Measurements from ENCODE around the gene DNAH7.

Gene DNAH7

GRCh38 chr2:195863564-195863963, 205.1 kb downstream of the DNAH7 start:
- Histone ChIP-seq H3K27ac (ENCODE audit: low read depth, low read length) (no peak overlapping the region), H3K4me3 (ENCODE audit: low read depth, low read length) (no peak overlapping the region), H3K36me3 (ENCODE audit: control insufficient read depth, insufficient read depth, low read length) (no peaks in the 10 kb centered on the region), H3K9me3 (ENCODE audit: control insufficient read depth, insufficient read depth, low read depth, low read length) (no peaks in the 10 kb centered on the region), H3K4me1 (ENCODE audit: control insufficient read depth, insufficient read depth, low read length) (no peaks in the 10 kb centered on the region), H3K27me3 (ENCODE audit: control insufficient read depth, insufficient read depth, low read length) (no peaks in the 10 kb centered on the region), H3K9ac (ENCODE audit: low read length) (no peak overlapping the region)

GRCh38 chr2:195863121-195863520, 205.5 kb downstream of the DNAH7 start:
- Histone ChIP-seq H3K9me3 (ENCODE audit: control insufficient read depth, insufficient read depth, low read depth, low read length) (no peaks in the 10 kb centered on the region), H3K4me3 (ENCODE audit: low read depth, low read length) (no peak overlapping the region), H3K36me3 (ENCODE audit: control insufficient read depth, insufficient read depth, low read length) (no peaks in the 10 kb centered on the region), H3K27ac (ENCODE audit: low read depth, low read length) (no peak overlapping the region), H3K9ac (ENCODE audit: low read length) (no peak overlapping the region), H3K4me1 (ENCODE audit: control insufficient read depth, insufficient read depth, low read length) (no peaks in the 10 kb centered on the region; the same call in 1 of the 2 replicates), H3K27me3 (ENCODE audit: control insufficient read depth, insufficient read depth, low read length) (no peaks in the 10 kb centered on the region)

GRCh38 chr2:195861821-195862220, 206.8 kb downstream of the DNAH7 start:
- Histone ChIP-seq H3K27me3 (ENCODE audit: control insufficient read depth, insufficient read depth, low read length) (no peaks in the 10 kb centered on the region), H3K4me1 (ENCODE audit: control insufficient read depth, insufficient read depth, low read length) (no peaks in the 10 kb centered on the region; the same call in 1 of the 2 replicates), H3K9me3 (ENCODE audit: control insufficient read depth, insufficient read depth, low read depth, low read length) (no peaks in the 10 kb centered on the region), H3K4me3 (ENCODE audit: low read depth, low read length) (no peak overlapping the region), H3K9ac (ENCODE audit: low read length) (no peak overlapping the region), H3K36me3 (ENCODE audit: control insufficient read depth, insufficient read depth, low read length) (no peaks in the 10 kb centered on the region), H3K27ac (ENCODE audit: low read depth, low read length) (no peak overlapping the region)

- Histone ChIP-seq H3K27ac (ENCODE audit: low read depth, low read length) (no peak overlapping the region), H3K9ac (ENCODE audit: low read length) (no peak overlapping the region), H3K4me1 (ENCODE audit: control insufficient read depth, insufficient read depth, low read length) (no peaks in the 10 kb centered on the region; the same call in 1 of the 2 replicates), H3K36me3 (ENCODE audit: control insufficient read depth, insufficient read depth, low read length) (no peaks in the 10 kb centered on the region), H3K4me3 (ENCODE audit: low read depth, low read length) (no peak overlapping the region), H3K9me3 (ENCODE audit: control insufficient read depth, insufficient read depth, low read depth, low read length) (no peaks in the 10 kb centered on the region), H3K27me3 (ENCODE audit: control insufficient read depth, insufficient read depth, low read length) (no peaks in the 10 kb centered on the region)
Observed at GRCh38 chr2:195859513-195859912, 209.1 kb downstream of the DNAH7 start.

- Histone ChIP-seq H3K27ac (ENCODE audit: low read depth, low read length) (no peak overlapping the region), H3K4me3 (ENCODE audit: low read depth, low read length) (no peak overlapping the region), H3K4me1 (ENCODE audit: control insufficient read depth, insufficient read depth, low read length) (no peaks in the 10 kb centered on the region; the same call in 1 of the 2 replicates), H3K36me3 (ENCODE audit: control insufficient read depth, insufficient read depth, low read length) (no peaks in the 10 kb centered on the region), H3K9ac (ENCODE audit: low read length) (no peak overlapping the region), H3K27me3 (ENCODE audit: control insufficient read depth, insufficient read depth, low read length) (no peaks in the 10 kb centered on the region), H3K9me3 (ENCODE audit: control insufficient read depth, insufficient read depth, low read depth, low read length) (no peaks in the 10 kb centered on the region)
Observed at GRCh38 chr2:195857132-195857531, 211.5 kb downstream of the DNAH7 start.

GRCh38 chr2:195850764-195851163, 217.9 kb downstream of the DNAH7 start:
- no peak overlapping the region for H3K9ac ChIP-seq (ENCODE audit: low read length)
- H3K4me3 ChIP-seq (ENCODE audit: low read depth, low read length), result no peak overlapping the region
- H3K27me3 ChIP-seq (ENCODE audit: control insufficient read depth, insufficient read depth, low read length), result no peaks in the 10 kb centered on the region
- no peak overlapping the region for H3K27ac ChIP-seq (ENCODE audit: low read depth, low read length)
- H3K4me1 ChIP-seq (ENCODE audit: control insufficient read depth, insufficient read depth, low read length), result no peaks in the 10 kb centered on the region
- H3K36me3 ChIP-seq (ENCODE audit: control insufficient read depth, insufficient read depth, low read length), result no peaks in the 10 kb centered on the region
- H3K9me3 ChIP-seq (ENCODE audit: control insufficient read depth, insufficient read depth, low read depth, low read length), result no peaks in the 10 kb centered on the region

- Histone ChIP-seq H3K36me3 (ENCODE audit: control insufficient read depth, insufficient read depth, low read length) (no peaks in the 10 kb centered on the region), H3K9ac (ENCODE audit: low read length) (no peak overlapping the region), H3K27me3 (ENCODE audit: control insufficient read depth, insufficient read depth, low read length) (no peaks in the 10 kb centered on the region), H3K4me3 (ENCODE audit: low read depth, low read length) (no peak overlapping the region), H3K4me1 (ENCODE audit: control insufficient read depth, insufficient read depth, low read length) (no peaks in the 10 kb centered on the region), H3K9me3 (ENCODE audit: control insufficient read depth, insufficient read depth, low read depth, low read length) (no peaks in the 10 kb centered on the region), H3K27ac (ENCODE audit: low read depth, low read length) (no peak overlapping the region)
Observed at GRCh38 chr2:195848119-195848899, 220.3 kb downstream of the DNAH7 start.

- Histone ChIP-seq H3K27me3 (ENCODE audit: control insufficient read depth, insufficient read depth, low read length) (no peaks in the 10 kb centered on the region), H3K9ac (ENCODE audit: low read length) (no peak overlapping the region), H3K4me1 (ENCODE audit: control insufficient read depth, insufficient read depth, low read length) (no peaks in the 10 kb centered on the region), H3K36me3 (ENCODE audit: control insufficient read depth, insufficient read depth, low read length) (no peaks in the 10 kb centered on the region), H3K4me3 (ENCODE audit: low read depth, low read length) (no peak overlapping the region), H3K9me3 (ENCODE audit: control insufficient read depth, insufficient read depth, low read depth, low read length) (no peaks in the 10 kb centered on the region), H3K27ac (ENCODE audit: low read depth, low read length) (no peak overlapping the region)
Observed at GRCh38 chr2:195842932-195843331, 225.7 kb downstream of the DNAH7 start.

GRCh38 chr2:195838002-195838401, 230.6 kb downstream of the DNAH7 start:
- Histone ChIP-seq H3K27ac (ENCODE audit: low read depth, low read length) (no peak overlapping the region), H3K36me3 (ENCODE audit: control insufficient read depth, insufficient read depth, low read length) (no peaks in the 10 kb centered on the region), H3K27me3 (ENCODE audit: control insufficient read depth, insufficient read depth, low read length) (no peaks in the 10 kb centered on the region)

GRCh38 chr2:195836002-195836401, 232.6 kb downstream of the DNAH7 start:
- Histone ChIP-seq H3K9ac (ENCODE audit: low read length) (no peak overlapping the region), H3K4me1 (ENCODE audit: control insufficient read depth, insufficient read depth, low read length) (peaks cover 5% of the 10 kb centered on the region; the same call in 1 of the 2 replicates), H3K36me3 (ENCODE audit: control insufficient read depth, insufficient read depth, low read length) (no peaks in the 10 kb centered on the region), H3K27me3 (ENCODE audit: control insufficient read depth, insufficient read depth, low read length) (no peaks in the 10 kb centered on the region), H3K4me3 (ENCODE audit: low read depth, low read length) (no peak overlapping the region), H3K27ac (ENCODE audit: low read depth, low read length) (no peak overlapping the region), H3K9me3 (ENCODE audit: control insufficient read depth, insufficient read depth, low read depth, low read length) (no peaks in the 10 kb centered on the region)

More at GRCh38 chr2:195838002-195838401, 230.6 kb downstream of the DNAH7 start:
- Histone ChIP-seq H3K9me3 (ENCODE audit: control insufficient read depth, insufficient read depth, low read depth, low read length) (no peaks in the 10 kb centered on the region), H3K4me3 (ENCODE audit: low read depth, low read length) (no peak overlapping the region), H3K4me1 (ENCODE audit: control insufficient read depth, insufficient read depth, low read length) (no peaks in the 10 kb centered on the region), H3K9ac (ENCODE audit: low read length) (no peak overlapping the region)

GRCh38 chr2:195834836-195835235, 233.8 kb downstream of the DNAH7 start:
- Histone ChIP-seq H3K9ac (ENCODE audit: low read length) (no peak overlapping the region), H3K27me3 (ENCODE audit: control insufficient read depth, insufficient read depth, low read length) (no peaks in the 10 kb centered on the region), H3K4me1 (ENCODE audit: control insufficient read depth, insufficient read depth, low read length) (peaks cover 11% of the 10 kb centered on the region; the same call in 1 of the 2 replicates), H3K27ac (ENCODE audit: low read depth, low read length) (no peak overlapping the region), H3K36me3 (ENCODE audit: control insufficient read depth, insufficient read depth, low read length) (no peaks in the 10 kb centered on the region), H3K4me3 (ENCODE audit: low read depth, low read length) (no peak overlapping the region), H3K9me3 (ENCODE audit: control insufficient read depth, insufficient read depth, low read depth, low read length) (no peaks in the 10 kb centered on the region)
